ENCODE measurements around the gene RAPH1.
A peak's percentile ranks its signal among the peaks of the same experiment; 100 is the strongest.

RAPH1 gene

DNA sequence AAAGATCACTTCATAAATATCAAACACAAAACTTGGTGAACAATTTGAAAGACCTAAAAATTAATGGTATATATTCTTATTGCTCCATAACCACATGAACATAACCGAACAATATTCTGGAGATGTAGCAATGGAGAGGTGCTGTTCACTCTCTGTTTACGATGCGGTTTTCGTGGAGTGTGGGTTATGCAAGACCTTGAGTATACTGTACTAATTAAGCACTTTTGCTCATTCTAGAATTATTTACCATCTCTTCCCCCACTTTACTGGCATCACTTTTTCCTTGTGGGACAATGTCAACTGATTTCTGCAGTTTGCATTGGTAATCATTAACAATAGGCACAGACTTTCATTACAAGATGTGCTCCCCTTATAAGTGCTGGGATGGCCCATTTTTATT is 97.6 kb downstream of the RAPH1 start:
- Histone ChIP-seq H3K4me1 (ENCODE audit: control insufficient read depth, insufficient read depth, low read length) (no peaks in the 10 kb centered on the region), H3K27ac (ENCODE audit: extremely low read depth, low read depth, low read length) (no peak overlapping the region), H3K9me3 (ENCODE audit: control insufficient read depth, insufficient read depth, low read depth, low read length) (no peaks in the 10 kb centered on the region), H3K36me3 (ENCODE audit: control insufficient read depth in 2 of 2, insufficient read depth in 1 of 2, low read length in 2 of 2) (peaks cover 0 to 47% of the 10 kb centered on the region in 2 experiments; a peak in 1 of 3 replicates), H3K4me3 (ENCODE audit: low read depth, low read length) (no peak overlapping the region)
- CTCF ChIA-PET: interaction anchor here (0.6 to 1.7 kb wide), 2 partner anchors 16 to 114 kb away, joined by 5 to 11 read pairs; no protein-coding TSS in a partner anchor
- POLR2A ChIA-PET: no interaction called here
- TF ChIP-seq, protein P1, sequence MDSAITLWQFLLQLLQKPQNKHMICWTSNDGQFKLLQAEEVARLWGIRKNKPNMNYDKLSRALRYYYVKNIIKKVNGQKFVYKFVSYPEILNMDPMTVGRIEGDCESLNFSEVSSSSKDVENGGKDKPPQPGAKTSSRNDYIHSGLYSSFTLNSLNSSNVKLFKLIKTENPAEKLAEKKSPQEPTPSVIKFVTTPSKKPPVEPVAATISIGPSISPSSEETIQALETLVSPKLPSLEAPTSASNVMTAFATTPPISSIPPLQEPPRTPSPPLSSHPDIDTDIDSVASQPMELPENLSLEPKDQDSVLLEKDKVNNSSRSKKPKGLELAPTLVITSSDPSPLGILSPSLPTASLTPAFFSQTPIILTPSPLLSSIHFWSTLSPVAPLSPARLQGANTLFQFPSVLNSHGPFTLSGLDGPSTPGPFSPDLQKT (IDR thresholded peaks at IDR 0.05; ENCODE audit: borderline replicate concordance, low read depth, low read length): no peak
- TF ChIP-seq TSHZ1 (tag by site-specific recombination; IDR thresholded peaks at IDR 0.05; ENCODE audit: borderline replicate concordance) (no peak), ZNF660 (tag by site-specific recombination; IDR thresholded peaks at IDR 0.05) (no peak), ZNF623 (tag by site-specific recombination; IDR thresholded peaks at IDR 0.05) (no peak), ZNF670 (tag by site-specific recombination; IDR thresholded peaks at IDR 0.05; ENCODE audit: low read depth) (no peak), ZNF530 (tag by site-specific recombination; IDR thresholded peaks at IDR 0.05; ENCODE audit: low read depth) (no peak), ZBTB8A (tag by site-specific recombination; IDR thresholded peaks at IDR 0.05) (no peak), ZBTB6 (tag by site-specific recombination; IDR thresholded peaks at IDR 0.05) (no peak), ZNF792 (tag by site-specific recombination; IDR thresholded peaks at IDR 0.05) (no peak), KLF9 (tag by site-specific recombination; IDR thresholded peaks at IDR 0.05; ENCODE audit: low read depth) (no peak), KLF1 (tag by site-specific recombination; IDR thresholded peaks at IDR 0.05) (no peak)

GRCh38 chr2:203436496-203436895 is 98.6 kb downstream of the RAPH1 start:
- peaks cover 0 to 41% of the 10 kb centered on the region in 2 experiments; a peak in 1 of 3 replicates for H3K36me3 ChIP-seq (ENCODE audit: control insufficient read depth in 2 of 2, insufficient read depth in 1 of 2, low read length in 2 of 2)
- ChIA-PET CTCF (no interaction called here), POLR2A (no interaction called here)
- no peak overlapping the region for H3K4me3 ChIP-seq (ENCODE audit: low read depth, low read length)
- H3K9me3 ChIP-seq (ENCODE audit: control insufficient read depth, insufficient read depth, low read depth, low read length): no peaks in the 10 kb centered on the region
- H3K4me1 ChIP-seq (ENCODE audit: control insufficient read depth, insufficient read depth, low read length): no peaks in the 10 kb centered on the region
- TF ChIP-seq, protein P2, sequence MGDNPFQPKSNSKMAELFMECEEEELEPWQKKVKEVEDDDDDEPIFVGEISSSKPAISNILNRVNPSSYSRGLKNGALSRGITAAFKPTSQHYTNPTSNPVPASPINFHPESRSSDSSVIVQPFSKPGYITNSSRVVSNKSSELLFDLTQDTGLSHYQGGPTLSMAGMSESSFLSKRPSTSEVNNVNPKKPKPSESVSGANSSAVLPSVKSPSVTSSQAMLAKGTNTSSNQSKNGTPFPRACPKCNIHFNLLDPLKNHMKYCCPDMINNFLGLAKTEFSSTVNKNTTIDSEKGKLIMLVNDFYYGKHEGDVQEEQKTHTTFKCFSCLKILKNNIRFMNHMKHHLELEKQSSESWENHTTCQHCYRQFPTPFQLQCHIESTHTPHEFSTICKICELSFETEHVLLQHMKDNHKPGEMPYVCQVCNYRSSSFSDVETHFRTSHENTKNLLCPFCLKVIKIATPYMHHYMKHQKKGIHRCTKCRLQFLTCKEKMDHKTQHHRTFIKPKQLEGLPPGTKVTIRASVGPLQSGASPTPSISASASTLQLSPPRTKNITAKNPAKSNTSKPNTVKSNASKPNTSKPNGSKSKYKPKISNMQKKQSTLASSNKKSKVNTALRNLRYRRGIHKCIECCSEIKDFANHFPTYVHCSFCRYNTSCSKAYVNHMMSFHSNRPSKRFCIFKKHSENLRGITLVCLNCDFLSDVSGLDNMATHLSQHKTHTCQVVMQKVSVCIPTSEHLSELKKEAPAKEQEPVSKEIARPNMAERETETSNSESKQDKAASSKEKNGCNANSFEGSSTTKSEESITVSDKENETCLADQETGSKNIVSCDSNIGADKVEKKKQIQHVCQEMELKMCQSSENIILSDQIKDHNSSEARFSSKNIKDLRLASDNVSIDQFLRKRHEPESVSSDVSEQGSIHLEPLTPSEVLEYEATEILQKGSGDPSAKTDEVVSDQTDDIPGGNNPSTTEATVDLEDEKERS (tag by site-specific recombination; IDR thresholded peaks at IDR 0.05): no peak
- peak; percentile 48; the same call in 1 of the 2 replicates for TF ChIP-seq SCRT2 (tag by site-specific recombination; IDR thresholded peaks at IDR 0.05)
- no peak overlapping the region for H3K27ac ChIP-seq (ENCODE audit: extremely low read depth, low read depth, low read length)

Measured in HEK293 (cell line).